ENCODE data around the gene KRTAP1-5.
"Not testable (repeated sequence)": the region's sequence is repeated elsewhere in the genome, so short reads cannot be mapped to it uniquely, and the experiment has no call there.

KRTAP1-5 gene

GRCh38 chr17:41009301-41009760, 17.7 kb downstream of the KRTAP1-5 start:
- no peak for DNase-seq
- H3K27me3 ChIP-seq (replicated peaks in 2 of 5; ENCODE audit: control insufficient read depth in 4 of 5, insufficient read depth in 5 of 5, low read length in 4 of 5), result no peaks in the 10 kb centered on the region
- no peak overlapping the region for H3K27ac ChIP-seq (ENCODE audit: insufficient read depth in 1 of 2, low read depth in 1 of 2, low read length in 2 of 2, poor library complexity in 1 of 2, severe bottlenecking in 2 of 2)
- WGBS (ENCODE audit: insufficient coverage), result 100% methylated on average over 2 of the region's 4 CpGs
- POLR2A ChIA-PET, result no interaction called here
- no peaks in the 10 kb centered on the region for H3K4me1 ChIP-seq (ENCODE audit: control extremely low read depth in 1 of 4, control insufficient read depth in 4 of 4, insufficient read depth in 4 of 4, low read length in 3 of 4)
- CTCF ChIA-PET, result no interaction called here
- H3K4me3 ChIP-seq (ENCODE audit: control insufficient read depth in 1 of 7, extremely low read depth in 1 of 7, insufficient read depth in 4 of 7, low read depth in 2 of 7, low read length in 6 of 7), result no peak overlapping the region
- no peaks in the 10 kb centered on the region for H3K9me3 ChIP-seq (ENCODE audit: control extremely low read depth in 1 of 5, control insufficient read depth in 4 of 5, insufficient read depth in 2 of 5, low read depth in 1 of 5, low read length in 4 of 5)
- no peaks in the 10 kb centered on the region for H3K36me3 ChIP-seq (ENCODE audit: control insufficient read depth in 4 of 4, insufficient read depth in 4 of 4, low read length in 3 of 4)

- CTCF ChIA-PET, result interaction anchor here (1.6 kb wide), 1 partner anchor 29 kb away, joined by 3 read pairs; no protein-coding TSS in a partner anchor
- H3K27me3 ChIP-seq (replicated peaks in 2 of 5; ENCODE audit: control insufficient read depth in 4 of 5, insufficient read depth in 5 of 5, low read length in 4 of 5), result no peaks in the 10 kb centered on the region
- WGBS (ENCODE audit: insufficient coverage), result 93% methylated on average over 4 of the region's 8 CpGs
- H3K27ac ChIP-seq (ENCODE audit: insufficient read depth in 1 of 2, low read depth in 1 of 2, low read length in 2 of 2, poor library complexity in 1 of 2, severe bottlenecking in 2 of 2), result no peak within 1 kb of the TSS
- POLR2A ChIA-PET, result no interaction called here
- H3K9me3 ChIP-seq (ENCODE audit: control extremely low read depth in 1 of 5, control insufficient read depth in 4 of 5, insufficient read depth in 2 of 5, low read depth in 1 of 5, low read length in 4 of 5), result no peaks in the 10 kb centered on the region
- H3K4me3 ChIP-seq (ENCODE audit: control insufficient read depth in 1 of 7, extremely low read depth in 1 of 7, insufficient read depth in 4 of 7, low read depth in 2 of 7, low read length in 6 of 7), result no peak within 1 kb of the TSS
- no peaks in the 10 kb centered on the region for H3K36me3 ChIP-seq (ENCODE audit: control insufficient read depth in 4 of 4, insufficient read depth in 4 of 4, low read length in 3 of 4)
- no peak for DNase-seq
- H3K4me1 ChIP-seq (ENCODE audit: control extremely low read depth in 1 of 4, control insufficient read depth in 4 of 4, insufficient read depth in 4 of 4, low read length in 3 of 4), result no peaks in the 10 kb centered on the region
Observed at GRCh38 chr17:41008811-41009210, 18.2 kb downstream of the KRTAP1-5 start, which contains the start of gene KRTAP3-1. KRTAP3-1 (minus strand) TSS chr17:41009128; CDS start chr17:41009074, 54 bp downstream.

- no peaks in the 10 kb centered on the region for H3K36me3 ChIP-seq (ENCODE audit: control insufficient read depth in 4 of 4, insufficient read depth in 4 of 4, low read length in 3 of 4)
- no peak overlapping the region for H3K4me3 ChIP-seq (ENCODE audit: control insufficient read depth in 1 of 7, extremely low read depth in 1 of 7, insufficient read depth in 4 of 7, low read depth in 2 of 7, low read length in 6 of 7)
- 94% methylated on average over 3 of the region's 3 CpGs for WGBS (ENCODE audit: insufficient coverage)
- no peaks in the 10 kb centered on the region for H3K27me3 ChIP-seq (replicated peaks in 2 of 5; ENCODE audit: control insufficient read depth in 4 of 5, insufficient read depth in 5 of 5, low read length in 4 of 5)
- POLR2A ChIA-PET, result no interaction called here
- H3K9me3 ChIP-seq (ENCODE audit: control extremely low read depth in 1 of 5, control insufficient read depth in 4 of 5, insufficient read depth in 2 of 5, low read depth in 1 of 5, low read length in 4 of 5), result no peaks in the 10 kb centered on the region
- H3K27ac ChIP-seq (ENCODE audit: insufficient read depth in 1 of 2, low read depth in 1 of 2, low read length in 2 of 2, poor library complexity in 1 of 2, severe bottlenecking in 2 of 2), result no peak overlapping the region
- DNase-seq, result no peak
- no peaks in the 10 kb centered on the region for H3K4me1 ChIP-seq (ENCODE audit: control extremely low read depth in 1 of 4, control insufficient read depth in 4 of 4, insufficient read depth in 4 of 4, low read length in 3 of 4)
- CTCF ChIA-PET, result no interaction called here
Observed at GRCh38 chr17:41004397-41004796, 22.6 kb downstream of the KRTAP1-5 start.

GRCh38 chr17:41003926-41004325, 23.1 kb downstream of the KRTAP1-5 start:
- Histone ChIP-seq H3K4me1 (ENCODE audit: control extremely low read depth in 1 of 4, control insufficient read depth in 4 of 4, insufficient read depth in 4 of 4, low read length in 3 of 4) (no peaks in the 10 kb centered on the region), H3K9me3 (ENCODE audit: control extremely low read depth in 1 of 5, control insufficient read depth in 4 of 5, insufficient read depth in 2 of 5, low read depth in 1 of 5, low read length in 4 of 5) (no peaks in the 10 kb centered on the region), H3K27ac (ENCODE audit: insufficient read depth in 1 of 2, low read depth in 1 of 2, low read length in 2 of 2, poor library complexity in 1 of 2, severe bottlenecking in 2 of 2) (no peak overlapping the region), H3K36me3 (ENCODE audit: control insufficient read depth in 4 of 4, insufficient read depth in 4 of 4, low read length in 3 of 4) (no peaks in the 10 kb centered on the region), H3K4me3 (ENCODE audit: control insufficient read depth in 1 of 7, extremely low read depth in 1 of 7, insufficient read depth in 4 of 7, low read depth in 2 of 7, low read length in 6 of 7) (no peak overlapping the region), H3K27me3 (replicated peaks in 2 of 5; ENCODE audit: control insufficient read depth in 4 of 5, insufficient read depth in 5 of 5, low read length in 4 of 5) (no peaks in the 10 kb centered on the region)
- 100% methylated on average over 2 of the region's 4 CpGs for WGBS (ENCODE audit: insufficient coverage)
- CTCF ChIA-PET, result no interaction called here
- no peak for DNase-seq
- POLR2A ChIA-PET, result no interaction called here

- ChIA-PET POLR2A (no interaction called here), CTCF (no interaction called here)
- 98% methylated on average over 4 of the region's 5 CpGs for WGBS (ENCODE audit: insufficient coverage)
Observed at GRCh38 chr17:41002814-41003213, 24.2 kb downstream of the KRTAP1-5 start.

GRCh38 chr17:41001795-41002194, 25.2 kb downstream of the KRTAP1-5 start:
- no peak overlapping the region for H3K4me3 ChIP-seq (ENCODE audit: control insufficient read depth in 1 of 7, extremely low read depth in 1 of 7, insufficient read depth in 4 of 7, low read depth in 2 of 7, low read length in 6 of 7)
- H3K9me3 ChIP-seq (ENCODE audit: control extremely low read depth in 1 of 5, control insufficient read depth in 4 of 5, insufficient read depth in 2 of 5, low read depth in 1 of 5, low read length in 4 of 5), result no peaks in the 10 kb centered on the region
- DNase-seq, result no peak
- no peak overlapping the region for H3K27ac ChIP-seq (ENCODE audit: insufficient read depth in 1 of 2, low read depth in 1 of 2, low read length in 2 of 2, poor library complexity in 1 of 2, severe bottlenecking in 2 of 2)
- no peaks in the 10 kb centered on the region for H3K4me1 ChIP-seq (ENCODE audit: control extremely low read depth in 1 of 4, control insufficient read depth in 4 of 4, insufficient read depth in 4 of 4, low read length in 3 of 4)
- no peaks in the 10 kb centered on the region for H3K36me3 ChIP-seq (ENCODE audit: control insufficient read depth in 4 of 4, insufficient read depth in 4 of 4, low read length in 3 of 4)
- CTCF ChIA-PET, result no interaction called here
- POLR2A ChIA-PET, result no interaction called here
- H3K27me3 ChIP-seq (replicated peaks in 2 of 5; ENCODE audit: control insufficient read depth in 4 of 5, insufficient read depth in 5 of 5, low read length in 4 of 5), result peaks cover 0 to 7% (median 5%) of the 10 kb centered on the region in 5 experiments
- WGBS (ENCODE audit: insufficient coverage), result 100% methylated on average over 3 of the region's 4 CpGs

More at GRCh38 chr17:41002814-41003213, 24.2 kb downstream of the KRTAP1-5 start:
- no peaks in the 10 kb centered on the region for H3K4me1 ChIP-seq (ENCODE audit: control extremely low read depth in 1 of 4, control insufficient read depth in 4 of 4, insufficient read depth in 4 of 4, low read length in 3 of 4)
- H3K36me3 ChIP-seq (ENCODE audit: control insufficient read depth in 4 of 4, insufficient read depth in 4 of 4, low read length in 3 of 4), result no peaks in the 10 kb centered on the region
- no peak overlapping the region for H3K4me3 ChIP-seq (ENCODE audit: control insufficient read depth in 1 of 7, extremely low read depth in 1 of 7, insufficient read depth in 4 of 7, low read depth in 2 of 7, low read length in 6 of 7)
- no peaks in the 10 kb centered on the region for H3K9me3 ChIP-seq (ENCODE audit: control extremely low read depth in 1 of 5, control insufficient read depth in 4 of 5, insufficient read depth in 2 of 5, low read depth in 1 of 5, low read length in 4 of 5)
- no peaks in the 10 kb centered on the region for H3K27me3 ChIP-seq (replicated peaks in 2 of 5; ENCODE audit: control insufficient read depth in 4 of 5, insufficient read depth in 5 of 5, low read length in 4 of 5)
- H3K27ac ChIP-seq (ENCODE audit: insufficient read depth in 1 of 2, low read depth in 1 of 2, low read length in 2 of 2, poor library complexity in 1 of 2, severe bottlenecking in 2 of 2), result no peak overlapping the region
- DNase-seq, result no peak

- H3K4me1 ChIP-seq (ENCODE audit: control extremely low read depth in 1 of 4, control insufficient read depth in 4 of 4, insufficient read depth in 4 of 4, low read length in 3 of 4); H3K27ac ChIP-seq (ENCODE audit: insufficient read depth in 1 of 2, low read depth in 1 of 2, low read length in 2 of 2, poor library complexity in 1 of 2, severe bottlenecking in 2 of 2); CTCF ChIA-PET; DNase-seq; H3K36me3 ChIP-seq (ENCODE audit: control insufficient read depth in 4 of 4, insufficient read depth in 4 of 4, low read length in 3 of 4); H3K9me3 ChIP-seq (ENCODE audit: control extremely low read depth in 1 of 5, control insufficient read depth in 4 of 5, insufficient read depth in 2 of 5, low read depth in 1 of 5, low read length in 4 of 5); H3K27me3 ChIP-seq (replicated peaks in 2 of 5; ENCODE audit: control insufficient read depth in 4 of 5, insufficient read depth in 5 of 5, low read length in 4 of 5); H3K4me3 ChIP-seq (ENCODE audit: control insufficient read depth in 1 of 7, extremely low read depth in 1 of 7, insufficient read depth in 4 of 7, low read depth in 2 of 7, low read length in 6 of 7); POLR2A ChIA-PET: not testable (repeated sequence)
- WGBS (ENCODE audit: insufficient coverage), result 100% methylated on average over 4 of the region's 6 CpGs
Observed at GRCh38 chr17:40999563-40999962, 27.4 kb downstream of the KRTAP1-5 start, which contains the start of gene KRTAP3-2. KRTAP3-2 (minus strand) TSS chr17:40999906; CDS start chr17:40999853, 53 bp downstream.

Data from common myeloid progenitor, CD34-positive (primary cell).